Esophagus mucosa (tissue), 1 donor: ENCODE data around the gene MLH1. TPM values are rescaled to one million over a fixed set of nuclear protein-coding genes. Genes with fewer than 3 reads are reported as not detected.
A peak's percentile ranks its signal among the peaks of the same experiment; 100 is the strongest.
"Not testable (repeated sequence)": the region's sequence is repeated elsewhere in the genome, so short reads cannot be mapped to it uniquely, and the experiment has no call there.

Experiments used
- ATAC-seq: fragments of 200-7000 bp; cut with Tn5 transposase; one replicate; pipeline ENCODE4 v1.9.1; 2020
- total RNA-seq: library from RNA; stranded (reverse); gene quantifications from one replicate; pipeline ENCODE4 v1.2.4, GENCODE V29; 2023
- donor health status: DM: yes; HTN: yes; CAD: no.

Gene MLH1
- 17.0 TPM for total RNA-seq

DNA sequence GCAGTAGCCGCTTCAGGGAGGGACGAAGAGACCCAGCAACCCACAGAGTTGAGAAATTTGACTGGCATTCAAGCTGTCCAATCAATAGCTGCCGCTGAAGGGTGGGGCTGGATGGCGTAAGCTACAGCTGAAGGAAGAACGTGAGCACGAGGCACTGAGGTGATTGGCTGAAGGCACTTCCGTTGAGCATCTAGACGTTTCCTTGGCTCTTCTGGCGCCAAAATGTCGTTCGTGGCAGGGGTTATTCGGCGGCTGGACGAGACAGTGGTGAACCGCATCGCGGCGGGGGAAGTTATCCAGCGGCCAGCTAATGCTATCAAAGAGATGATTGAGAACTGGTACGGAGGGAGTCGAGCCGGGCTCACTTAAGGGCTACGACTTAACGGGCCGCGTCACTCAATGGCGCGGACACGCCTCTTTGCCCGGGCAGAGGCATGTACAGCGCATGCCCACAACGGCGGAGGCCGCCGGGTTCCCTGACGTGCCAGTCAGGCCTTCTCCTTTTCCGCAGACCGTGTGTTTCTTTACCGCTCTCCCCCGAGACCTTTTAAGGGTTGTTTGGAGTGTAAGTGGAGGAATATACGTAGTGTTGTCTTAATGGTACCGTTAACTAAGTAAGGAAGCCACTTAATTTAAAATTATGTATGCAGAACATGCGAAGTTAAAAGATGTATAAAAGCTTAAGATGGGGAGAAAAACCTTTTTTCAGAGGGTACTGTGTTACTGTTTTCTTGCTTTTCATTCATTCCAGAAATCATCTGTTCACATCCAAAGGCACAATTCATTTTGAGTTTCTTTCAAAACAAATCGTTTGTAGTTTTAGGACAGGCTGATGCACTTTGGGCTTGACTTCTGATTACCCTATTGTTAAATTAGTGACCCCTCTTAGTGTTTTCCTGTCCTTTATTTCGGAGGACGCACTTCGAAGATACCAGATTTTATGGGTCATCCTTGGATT is at the start of gene MLH1:
TSS of gene MLH1 (plus strand) at position 193 of the 958 bp plus-strand sequence. CDS start at position 223, 30 bp downstream.
- ATAC-seq = peak; percentile 98

GRCh38 chr3:36943601-36944000 is 49.7 kb upstream of the MLH1 start:
- ATAC-seq = no peak

GRCh38 chr3:36944012-36944640 is 49.2 kb upstream of the MLH1 start:
- ATAC-seq = peak; percentile 53

DNA sequence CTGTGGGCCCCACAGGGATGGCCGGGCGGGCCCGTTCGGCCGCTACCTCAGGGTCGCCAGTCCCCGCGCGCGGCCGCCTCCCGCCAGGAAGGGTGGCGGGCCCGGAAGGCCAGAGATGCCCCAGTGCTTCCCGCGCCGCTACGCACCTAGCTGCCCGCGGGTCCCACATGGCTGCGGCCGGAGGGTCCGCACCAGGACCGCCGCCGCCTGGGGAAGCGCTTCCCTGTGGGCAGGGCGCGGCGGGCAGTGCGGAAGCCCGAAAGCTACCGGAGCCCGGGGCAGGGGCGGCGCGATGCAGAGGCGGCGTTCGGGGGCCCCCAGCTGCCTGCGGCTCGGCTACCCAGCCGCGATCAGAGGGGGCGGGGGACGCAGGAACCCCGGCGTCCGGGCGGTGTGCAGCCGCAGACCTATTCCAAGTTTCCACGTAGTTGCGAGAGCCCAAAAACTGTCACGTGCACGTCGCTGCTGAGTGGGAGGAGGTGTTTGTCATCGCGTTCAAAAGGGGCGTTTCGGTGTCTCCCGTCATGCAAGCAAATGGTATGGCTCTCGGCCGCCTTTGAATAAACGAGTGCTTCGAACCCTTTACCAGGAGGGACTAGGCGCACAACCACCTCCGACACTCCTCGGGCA is 48.6 kb upstream of the MLH1 start, which contains the start of gene TRANK1:
TSS of gene TRANK1 (minus strand) at position 414 of the 630 bp plus-strand sequence. CDS start at position 169, 245 bp downstream.
- ATAC-seq = peak; percentile 59

DNA sequence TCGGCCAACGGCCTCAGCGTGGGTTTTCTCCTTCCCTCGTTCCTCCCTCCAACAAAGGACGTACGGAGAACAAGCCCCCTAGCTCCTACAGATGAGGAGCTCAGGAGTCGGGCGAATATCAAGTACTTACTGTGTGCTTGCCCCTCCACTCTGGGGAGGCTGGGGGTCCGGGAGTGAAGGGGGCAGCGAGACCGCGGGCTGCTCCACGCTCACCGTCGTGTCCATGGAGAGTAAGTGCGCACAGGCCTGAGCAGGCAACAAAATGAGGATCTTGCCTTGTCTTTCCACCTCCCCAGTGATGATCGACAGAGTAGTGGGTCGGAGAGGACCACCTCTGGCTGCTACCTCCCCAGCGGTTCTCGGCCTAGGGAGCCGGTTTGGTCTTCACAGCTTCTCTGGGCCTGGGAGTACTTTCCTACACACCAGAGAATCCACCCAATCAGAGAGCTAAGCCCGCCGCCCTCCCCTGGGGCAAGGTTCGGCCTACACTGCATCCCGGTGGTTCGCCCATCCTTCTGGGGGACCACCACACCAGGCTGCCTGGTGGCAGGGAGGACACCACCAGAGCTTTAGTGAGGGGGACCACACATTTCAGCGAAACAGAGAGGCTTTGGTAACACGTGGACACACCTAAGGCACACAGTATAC is 47.9 kb upstream of the MLH1 start:
- ATAC-seq = peak; percentile 21

- ATAC-seq = not testable (repeated sequence)
These were observed 45.5 kb upstream of the MLH1 start for GRCh38 chr3:36947814-36948213.

DNA sequence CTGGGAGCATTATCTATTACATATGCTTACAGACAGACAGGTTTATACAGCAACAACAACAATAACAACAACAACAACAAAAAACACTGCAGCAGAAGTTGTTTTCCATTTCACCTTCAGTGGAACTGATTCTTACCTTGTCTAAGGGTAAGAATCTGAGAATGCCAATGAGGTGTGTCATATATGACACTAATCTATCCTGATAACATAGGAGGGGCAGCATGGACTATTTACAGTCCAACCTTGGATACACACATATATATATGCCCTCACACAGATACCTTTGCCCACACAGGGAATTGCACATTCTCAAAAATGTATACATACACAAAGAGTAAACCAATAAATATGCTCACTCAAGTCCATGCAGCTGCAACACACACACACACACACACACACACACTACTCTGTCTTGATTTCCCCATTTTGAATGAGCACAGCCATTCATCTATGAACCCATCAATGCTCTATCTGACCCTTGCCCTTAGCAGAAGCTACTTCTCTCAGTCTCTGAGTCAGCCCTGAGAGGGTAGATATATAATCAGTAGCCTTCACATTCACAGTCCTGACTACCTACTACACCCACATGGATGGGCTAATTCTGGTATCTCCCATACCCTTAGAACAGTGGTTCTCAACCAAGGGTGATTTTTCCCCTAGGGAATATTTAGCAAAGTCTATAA is 38.7 kb upstream of the MLH1 start:
- ATAC-seq = no peak

- no peak for ATAC-seq
These were observed 37.2 kb upstream of the MLH1 start for GRCh38 chr3:36956155-36956554.

- ATAC-seq = no peak
These were observed 36.3 kb upstream of the MLH1 start for GRCh38 chr3:36957063-36957462.

DNA sequence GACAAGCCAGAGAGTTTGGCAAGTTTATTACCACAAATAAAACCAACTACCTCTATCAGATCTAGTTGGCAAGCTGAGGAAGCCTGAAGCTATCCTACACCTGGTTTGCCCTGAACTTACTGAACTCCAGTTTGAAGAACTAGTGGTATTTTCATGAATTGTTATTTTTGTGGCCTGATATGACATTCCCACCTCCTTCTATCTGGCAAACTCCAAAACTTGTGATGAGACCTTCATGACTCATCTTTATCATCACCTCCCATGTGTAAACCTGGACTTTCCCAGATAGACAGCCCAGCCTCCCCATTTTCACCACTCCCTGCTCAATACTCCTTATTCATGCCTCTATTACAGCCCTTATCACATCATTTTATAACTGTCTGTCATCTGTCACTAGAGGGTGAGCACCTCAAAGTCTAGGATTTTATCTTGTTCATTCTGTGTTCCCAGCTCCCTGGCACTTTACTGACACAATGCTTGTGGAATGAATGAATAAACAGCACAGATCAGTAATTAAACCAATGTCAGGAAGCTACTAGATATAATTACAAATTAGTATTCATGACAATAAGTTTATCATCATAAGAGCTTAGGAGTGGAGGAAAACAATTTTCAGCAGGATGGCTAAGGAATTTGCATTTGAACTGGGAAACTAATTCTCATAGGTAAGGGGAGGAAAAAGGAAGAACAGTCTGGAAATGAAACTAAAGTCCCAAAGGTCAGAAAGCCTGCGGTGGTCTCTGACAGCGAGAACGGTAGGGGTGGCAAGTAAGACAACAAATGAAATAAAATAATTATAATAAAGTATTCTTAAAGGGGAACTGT is 35.2 kb upstream of the MLH1 start:
- no peak for ATAC-seq

DNA sequence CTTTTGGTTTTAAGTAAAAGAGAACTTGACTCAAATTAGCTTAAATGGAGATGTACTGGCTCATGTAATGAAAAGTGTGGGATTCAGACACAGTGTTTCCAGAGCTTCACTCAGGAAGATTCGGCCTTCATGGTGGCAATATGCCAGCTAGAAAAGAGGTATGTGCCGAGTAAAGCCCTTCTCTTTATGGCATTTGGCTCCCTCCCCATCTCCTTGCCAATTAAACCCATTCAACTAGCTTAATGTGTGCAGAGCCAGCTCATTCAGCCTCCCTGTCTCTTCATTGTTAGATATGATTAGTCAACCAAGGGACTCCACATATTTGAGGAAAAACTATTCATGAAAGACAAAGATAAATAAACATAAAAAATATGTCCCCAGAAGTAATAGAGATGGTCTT is 33.5 kb upstream of the MLH1 start:
- ATAC-seq = no peak

- no peak for ATAC-seq
These were observed 32.8 kb upstream of the MLH1 start for GRCh38 chr3:36960502-36960901.

GRCh38 chr3:36963008-36963407 is 30.3 kb upstream of the MLH1 start:
- not testable (repeated sequence) for ATAC-seq

GRCh38 chr3:36964331-36964730 is 29.0 kb upstream of the MLH1 start:
- ATAC-seq = no peak

DNA sequence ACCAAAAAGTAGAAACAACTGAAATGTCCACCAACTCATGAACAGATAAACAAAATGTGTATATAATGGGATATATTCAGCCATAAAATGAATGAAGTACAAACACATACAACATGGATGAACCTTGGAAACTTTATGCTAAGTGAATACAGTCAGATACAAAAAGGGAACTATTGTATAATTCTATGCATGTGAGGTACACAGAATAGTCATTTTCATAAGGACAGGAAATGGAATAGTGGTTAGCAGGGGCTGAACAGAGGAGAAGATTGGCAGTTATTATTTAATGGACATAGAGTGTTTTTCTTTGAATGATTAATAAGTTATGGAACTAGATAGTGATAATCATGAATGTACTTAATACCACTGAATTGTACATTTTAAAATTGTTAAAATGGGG is 28.5 kb upstream of the MLH1 start:
- ATAC-seq = no peak

GRCh38 chr3:36965440-36965839 is 27.9 kb upstream of the MLH1 start:
- ATAC-seq = no peak

GRCh38 chr3:36969085-36969484 is 24.2 kb upstream of the MLH1 start:
- no peak for ATAC-seq

DNA sequence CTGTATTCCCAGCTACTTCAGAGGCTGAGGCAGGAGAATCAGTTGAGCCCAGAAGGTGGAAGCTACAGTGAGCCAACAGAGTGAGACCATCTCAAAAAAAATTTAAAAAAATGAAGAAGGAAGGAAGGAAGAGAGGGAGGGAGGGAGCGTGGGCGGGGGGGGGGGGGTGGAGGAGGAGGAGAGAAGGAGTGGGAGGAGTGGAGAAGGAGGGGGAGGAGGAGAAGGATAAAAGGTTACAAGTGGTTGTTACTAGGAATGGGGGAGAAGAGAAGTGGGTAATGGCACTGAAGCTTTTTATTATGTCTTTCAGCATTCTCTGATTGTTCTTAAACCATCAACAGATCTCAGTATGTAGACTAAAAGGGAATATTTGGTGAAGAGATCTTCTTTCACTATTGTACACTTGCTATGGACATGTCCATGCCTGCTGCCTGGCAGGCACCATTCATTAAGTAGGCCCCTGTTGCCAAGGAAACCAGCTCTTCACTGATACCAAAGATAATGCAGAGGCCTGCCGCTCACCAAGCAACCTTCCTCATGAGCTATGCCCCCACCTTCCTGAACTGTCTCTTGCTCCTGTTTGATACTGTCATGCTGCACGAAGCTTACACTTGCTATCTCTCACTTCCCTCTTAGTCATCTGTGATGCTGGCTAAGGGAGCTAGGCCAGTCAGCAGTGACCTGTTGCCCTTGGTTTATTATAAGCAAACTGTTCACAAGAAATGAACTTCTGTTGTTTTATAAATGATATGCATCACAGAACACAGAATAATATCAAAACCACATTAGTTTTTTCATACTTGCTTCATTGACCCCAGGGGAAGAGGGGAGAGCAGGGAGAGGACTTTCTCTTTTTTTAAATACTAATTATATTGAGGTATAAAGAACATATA is 23.5 kb upstream of the MLH1 start:
- peak; percentile 76 for ATAC-seq

DNA sequence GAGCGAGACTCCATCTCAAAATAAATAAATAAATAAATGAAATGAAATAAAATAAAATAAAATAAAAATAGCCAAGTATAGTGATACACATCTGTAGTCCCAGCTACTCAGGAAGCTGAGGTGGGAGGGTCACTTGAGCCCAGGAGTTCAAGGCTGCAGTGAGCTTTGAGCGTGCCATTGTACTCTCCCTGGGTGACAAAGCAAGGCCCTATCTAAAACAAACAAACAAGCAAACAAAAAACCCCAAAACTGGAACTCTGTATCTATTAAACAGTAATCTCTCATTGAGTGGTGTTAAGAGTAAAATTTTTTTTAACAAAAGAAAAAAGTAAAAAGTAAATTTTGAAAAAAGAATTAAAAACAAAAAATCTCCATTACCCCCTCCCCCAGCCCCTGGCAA is 21.2 kb upstream of the MLH1 start:
- no peak for ATAC-seq

DNA sequence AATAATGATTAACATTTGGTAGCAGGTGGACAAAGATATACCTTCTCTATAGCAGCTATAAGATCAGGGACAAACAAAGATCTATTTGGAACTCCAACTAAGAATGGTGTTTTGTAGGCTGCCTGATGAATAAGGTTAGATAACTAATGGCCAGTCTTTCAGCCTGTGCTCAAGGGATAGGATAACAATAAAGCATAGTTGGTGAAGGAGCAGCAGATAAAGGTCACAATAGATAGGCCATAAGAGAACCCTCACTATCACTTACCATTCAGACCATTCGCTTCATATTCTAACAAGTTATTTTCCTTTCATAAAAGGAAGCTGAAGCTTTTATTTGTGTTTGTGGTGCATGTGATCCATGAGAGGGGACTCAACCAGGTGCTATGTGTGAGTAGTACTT is 20.2 kb upstream of the MLH1 start:
- ATAC-seq = no peak
